Measurements from ENCODE around the gene TAC4. TPM values are rescaled to one million over a fixed set of nuclear protein-coding genes. Genes with fewer than 3 reads are reported as not detected.
"Not testable (repeated sequence)": the region's sequence is repeated elsewhere in the genome, so short reads cannot be mapped to it uniquely, and the experiment has no call there.

TAC4 gene
- polyA plus RNA-seq, 5 donors, result 0.33 to 0.91 (median 0.53) TPM

GRCh38 chr17:49843774-49844350 is 4.0 kb downstream of the TAC4 start:
- DNase-seq, result no peak

GRCh38 chr17:49842846-49843245 is 5.0 kb downstream of the TAC4 start:
- no peak for DNase-seq

GRCh38 chr17:49842371-49842770 is 5.5 kb downstream of the TAC4 start:
- no peak for DNase-seq

DNA sequence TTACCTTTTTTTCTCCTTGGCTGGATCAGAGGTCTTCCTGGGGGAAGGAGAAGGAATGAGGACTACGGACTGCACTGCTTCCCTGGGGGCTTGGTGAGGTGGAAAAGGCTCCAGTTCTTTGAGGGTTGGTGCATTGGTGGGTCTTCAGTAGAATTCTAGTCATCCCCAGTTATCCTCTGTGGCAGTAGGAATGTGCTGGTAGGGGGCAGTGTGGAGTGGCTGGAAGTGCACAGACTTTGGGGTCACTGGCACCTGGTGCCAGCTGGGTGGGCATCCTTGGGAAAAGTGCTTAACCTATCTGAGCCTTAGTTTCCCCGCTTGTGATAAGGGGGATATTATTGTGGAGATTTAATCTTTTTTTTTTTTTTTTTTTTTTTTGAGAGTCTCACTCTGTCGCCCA is 6.3 kb downstream of the TAC4 start:
- no peak for DNase-seq

- DNase-seq, result no peak
Observed at GRCh38 chr17:49839455-49839854, 8.4 kb downstream of the TAC4 start.

DNA sequence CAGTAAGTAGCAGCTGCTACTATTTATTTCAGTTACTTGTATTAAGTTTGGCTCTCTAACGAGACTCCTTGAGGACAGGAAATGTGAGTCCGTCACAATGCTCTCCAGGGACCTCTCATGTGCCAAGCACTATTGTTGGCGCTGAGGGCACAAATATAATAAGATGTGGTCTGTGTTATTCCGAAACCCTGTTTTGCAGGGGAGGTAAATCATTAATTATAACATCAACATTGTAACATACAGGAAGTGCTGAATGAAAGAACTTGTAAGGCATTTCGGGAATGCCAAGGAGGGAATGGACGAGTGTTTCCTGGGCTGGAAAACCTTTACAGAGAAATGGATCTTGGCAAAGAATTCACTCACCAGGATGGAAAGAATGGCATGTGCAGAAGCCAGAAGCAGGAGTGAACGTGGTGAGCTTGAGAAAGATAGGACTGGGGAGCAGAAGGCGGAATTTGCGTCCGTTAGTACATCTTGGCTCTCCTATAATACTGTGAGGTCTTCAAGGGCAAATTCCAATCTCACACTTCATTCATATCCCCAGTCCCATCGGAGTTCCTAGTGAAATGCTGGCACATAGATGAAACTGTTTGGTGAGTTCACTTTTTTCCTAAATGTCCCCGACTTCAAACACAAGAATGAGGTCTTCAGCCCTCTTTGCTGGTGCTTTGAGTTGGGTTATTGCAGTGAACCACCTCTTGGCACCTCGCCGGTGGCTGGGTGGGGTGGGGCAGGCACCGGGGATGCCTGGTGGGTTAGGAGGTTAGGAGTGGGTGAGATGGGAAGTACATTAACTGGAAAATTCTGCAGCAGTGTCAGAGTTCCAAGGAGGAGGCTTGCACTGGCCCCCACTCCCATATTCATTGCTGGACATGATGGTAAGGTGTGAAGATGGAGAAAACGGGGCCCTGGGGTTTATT is 11.5 kb downstream of the TAC4 start:
- peak; percentile 62 to 63 for DNase-seq

DNA sequence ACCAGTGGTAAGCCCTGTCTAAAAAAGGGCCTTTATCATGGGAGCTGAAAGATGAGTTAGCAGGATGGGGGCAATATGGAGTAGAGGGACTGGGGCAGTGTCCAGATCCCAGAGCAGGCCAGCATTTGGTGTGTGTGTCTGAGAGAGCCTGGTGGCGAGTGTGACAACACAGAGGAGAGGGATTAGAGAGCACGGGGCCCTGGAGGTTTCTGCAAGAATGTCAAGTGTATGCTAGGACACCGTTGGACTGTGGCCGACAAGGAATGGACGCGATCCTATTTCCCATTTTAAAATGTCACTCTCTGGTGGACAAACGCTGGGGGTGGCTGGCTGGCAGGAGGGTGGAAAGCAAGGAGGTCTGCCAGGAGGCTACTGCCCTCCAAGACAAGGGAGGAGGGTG is 12.4 kb downstream of the TAC4 start:
- DNase-seq, result no peak

GRCh38 chr17:49834118-49834743 is 13.6 kb downstream of the TAC4 start:
- DNase-seq, result no peak

DNA sequence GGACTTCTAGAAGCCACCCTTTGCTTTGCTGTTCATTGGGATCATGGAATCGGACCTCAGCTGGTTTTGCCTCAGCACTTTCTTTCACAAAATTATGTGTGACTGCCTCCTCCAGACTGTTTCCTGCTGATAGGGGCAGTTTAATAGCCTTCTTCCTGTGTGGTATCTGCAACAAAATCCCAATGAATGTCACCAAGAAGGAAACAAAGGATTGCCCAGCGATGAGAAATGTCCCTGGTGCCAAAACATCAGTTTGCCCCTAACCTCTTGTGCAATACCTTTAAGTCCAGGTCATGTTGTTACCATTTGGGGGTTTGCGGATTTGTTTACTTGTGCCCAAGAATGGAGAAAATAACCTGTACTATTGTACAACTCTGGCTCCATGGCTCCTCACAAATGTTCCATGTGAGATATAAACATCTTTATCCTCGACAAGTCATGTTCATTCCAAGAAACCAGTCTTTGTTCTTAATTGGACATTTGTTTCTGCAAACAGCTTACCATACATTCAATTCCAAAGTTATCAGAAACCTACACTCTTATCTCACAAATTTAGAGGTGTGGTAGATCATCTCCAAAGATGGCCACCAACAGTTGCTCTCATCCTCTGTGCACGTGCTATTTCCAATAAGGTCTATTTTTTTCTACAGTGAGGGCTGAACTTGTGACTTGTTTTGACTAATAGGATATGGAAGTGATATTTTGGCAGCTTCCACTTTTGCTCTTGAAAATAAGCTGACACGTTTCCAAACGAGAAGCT is 14.8 kb downstream of the TAC4 start:
- no peak for DNase-seq

GRCh38 chr17:49830605-49831004 is 17.3 kb downstream of the TAC4 start:
- DNase-seq, result no peak

DNA sequence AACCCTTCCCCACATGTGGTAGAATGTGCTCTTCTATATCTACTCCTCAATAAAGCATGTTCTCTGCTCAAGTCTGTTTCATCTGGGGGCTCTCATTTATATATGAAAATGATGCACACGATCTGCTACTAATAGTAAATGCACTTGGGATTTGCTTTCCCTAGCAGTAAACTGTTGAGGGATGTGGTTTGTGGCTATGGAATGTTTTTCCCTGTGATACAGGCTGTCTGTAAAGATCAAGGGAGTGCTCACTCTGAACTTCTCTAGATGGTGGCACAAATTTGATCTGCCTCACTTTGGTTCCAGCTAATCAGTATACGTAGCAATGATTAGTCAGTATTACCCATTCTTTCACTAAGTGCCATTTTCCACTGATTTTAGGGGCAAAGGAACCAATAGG is 18.8 kb downstream of the TAC4 start:
- DNase-seq, result no peak

DNA sequence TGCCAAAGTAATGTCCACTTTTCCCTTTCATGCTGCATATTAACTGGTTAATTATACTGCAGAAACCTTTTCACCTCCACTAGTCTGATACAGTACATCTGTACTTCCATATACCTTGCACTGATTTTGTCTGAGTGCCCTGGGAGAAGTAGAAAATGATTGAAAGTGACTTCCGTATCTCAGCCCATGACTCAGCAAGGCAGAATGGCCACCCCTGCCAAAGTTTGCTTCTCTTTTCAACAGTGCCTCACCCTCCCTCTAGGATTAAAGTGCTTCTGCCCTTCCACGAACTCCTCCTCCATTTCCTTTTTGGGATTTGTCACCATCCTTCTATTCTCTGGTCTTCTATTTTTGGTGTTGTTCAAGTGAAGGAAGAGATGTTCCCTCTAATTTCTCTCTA is 19.5 kb downstream of the TAC4 start:
- DNase-seq, result not testable (repeated sequence)

DNA sequence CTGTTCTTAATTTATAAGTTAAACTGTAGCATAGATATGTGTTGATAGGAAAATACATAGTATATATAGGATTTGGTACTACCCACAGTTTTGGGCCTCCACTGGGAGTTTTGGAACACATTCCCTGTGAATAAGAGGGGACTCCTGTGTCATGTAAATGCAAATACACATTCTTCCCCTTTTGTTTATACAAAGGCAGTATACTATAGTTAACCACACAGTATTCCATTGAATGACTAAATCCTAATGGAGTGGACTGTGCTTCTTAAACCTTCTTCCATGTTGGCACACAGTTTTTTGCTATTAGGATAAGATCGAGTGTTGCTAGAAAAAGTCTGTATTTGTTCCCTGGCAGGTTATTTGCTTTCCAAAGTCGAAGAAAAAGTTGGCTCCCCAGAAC is 22.2 kb downstream of the TAC4 start:
- no peak for DNase-seq

DNA sequence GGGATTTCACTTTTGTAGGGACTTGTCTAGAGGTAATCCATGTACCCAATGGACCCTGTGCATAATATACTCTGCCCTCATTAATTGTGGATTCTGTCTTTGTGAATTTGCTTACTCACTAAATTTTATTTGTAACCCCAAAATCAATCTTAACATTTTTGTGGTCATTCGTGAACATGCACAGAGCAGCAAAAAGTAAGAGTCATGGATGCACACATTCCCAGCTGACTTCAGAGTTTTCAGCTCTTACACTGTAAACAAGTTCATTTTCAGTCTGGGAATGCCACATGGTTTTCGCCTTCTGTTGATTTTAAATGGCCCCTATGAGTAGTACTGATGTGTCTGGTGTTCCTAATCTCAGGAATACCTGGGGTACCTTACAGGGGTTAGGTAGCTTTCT is 24.3 kb downstream of the TAC4 start:
- no peak for DNase-seq

- no peak for DNase-seq
Observed at GRCh38 chr17:49822829-49823228, 25.0 kb downstream of the TAC4 start.

GRCh38 chr17:49821916-49822315 is 26.0 kb downstream of the TAC4 start:
- no peak for DNase-seq

DNA sequence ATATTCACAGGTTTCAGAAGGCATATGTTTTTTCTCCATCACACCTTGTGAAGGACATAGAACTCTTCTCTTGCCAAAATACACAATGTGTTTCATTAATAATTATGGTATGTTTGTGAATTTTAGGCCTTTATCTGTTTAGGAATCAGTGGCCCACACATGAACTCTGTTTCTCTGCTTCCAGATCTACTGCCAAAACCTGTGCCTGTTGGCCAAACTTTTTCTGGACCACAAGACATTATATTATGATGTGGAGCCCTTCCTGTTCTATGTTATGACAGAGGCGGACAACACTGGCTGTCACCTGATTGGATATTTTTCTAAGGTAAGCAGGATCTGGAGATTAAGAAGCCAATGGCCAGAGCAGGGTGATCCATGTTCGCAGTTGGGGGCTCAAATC is 26.4 kb downstream of the TAC4 start:
- no peak for DNase-seq

DNA sequence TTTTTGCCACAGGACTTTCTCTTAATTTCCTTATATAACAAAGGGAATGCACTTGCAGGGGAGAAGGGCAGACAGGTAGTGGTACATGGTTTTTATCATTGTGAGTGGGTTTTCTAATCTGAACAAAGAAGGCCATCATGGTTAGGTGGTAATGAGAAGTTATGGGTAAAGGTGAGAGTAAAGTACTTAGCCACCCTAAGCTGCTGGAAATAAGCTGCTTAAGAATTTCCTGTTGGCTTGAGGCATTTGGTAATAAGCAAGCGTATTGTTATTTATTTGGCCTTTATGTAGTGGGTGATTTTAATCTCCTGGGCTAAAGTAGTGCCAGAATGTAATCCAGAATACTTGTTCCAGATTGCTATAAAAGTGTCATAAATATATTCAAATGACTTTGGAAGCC is 27.1 kb downstream of the TAC4 start:
- DNase-seq, result no peak

GRCh38 chr17:49819651-49820050 is 28.2 kb downstream of the TAC4 start:
- DNase-seq, result no peak

DNA sequence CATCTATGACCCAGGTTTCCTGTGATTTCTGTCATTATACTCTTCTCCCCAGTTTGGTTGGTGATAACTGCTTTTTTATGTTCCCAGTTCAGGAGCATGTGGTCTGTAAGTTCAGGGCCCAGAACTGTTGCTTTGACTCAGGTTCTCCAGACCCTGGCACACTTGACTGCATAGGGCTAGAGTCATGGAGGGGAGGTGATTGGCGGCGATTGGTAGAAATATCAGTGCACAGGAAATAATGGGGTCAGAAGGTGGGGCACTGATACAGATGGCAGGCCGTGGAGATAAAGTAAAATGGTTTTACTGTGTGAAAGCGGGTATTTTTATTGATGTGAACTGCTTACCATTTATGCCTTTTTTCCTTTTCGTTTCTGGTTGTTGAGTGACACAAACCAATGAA is 28.7 kb downstream of the TAC4 start:
- no peak for DNase-seq

GRCh38 chr17:49817993-49818392 is 29.9 kb downstream of the TAC4 start:
- no peak for DNase-seq

DNA sequence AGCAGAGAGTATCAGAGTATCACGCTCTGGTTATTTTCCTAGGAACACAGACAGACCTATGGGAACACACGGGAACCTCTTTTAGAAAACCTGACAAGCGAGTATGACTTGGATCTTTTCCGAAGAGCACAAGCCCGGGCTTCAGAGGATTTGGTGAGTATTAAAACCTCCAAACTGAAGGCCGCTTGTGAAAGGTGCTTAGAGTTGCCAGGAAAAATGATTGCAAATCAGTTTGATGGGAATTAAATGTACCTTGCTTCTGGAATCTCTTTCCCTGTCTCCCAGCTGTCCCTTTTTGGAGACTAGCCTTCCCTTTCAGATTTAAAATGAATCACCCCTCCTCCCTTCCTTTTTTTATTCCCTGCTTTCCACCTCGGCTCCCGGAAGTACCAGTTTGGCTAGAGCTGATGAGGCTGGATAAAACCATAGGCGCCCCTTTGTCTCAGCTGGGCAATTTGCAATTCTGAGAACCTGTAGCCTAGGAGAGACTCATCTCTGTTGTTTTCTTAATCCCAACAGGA is 32.0 kb downstream of the TAC4 start:
- no peak for DNase-seq

Data from right lung (tissue), 5 donors.